HG02610 (cell line): ENCODE results near the gene ASRGL1.

Experiments used
- ATAC-seq: cut with Tn5 transposase; IDR thresholded peaks from one replicate; pipeline ENCODE4 v1.9.1; 2021; ENCODE audit warnings: mild to moderate bottlenecking, moderate library complexity; ENCODE audit not compliant: unreplicated experiment

ASRGL1 gene

DNA sequence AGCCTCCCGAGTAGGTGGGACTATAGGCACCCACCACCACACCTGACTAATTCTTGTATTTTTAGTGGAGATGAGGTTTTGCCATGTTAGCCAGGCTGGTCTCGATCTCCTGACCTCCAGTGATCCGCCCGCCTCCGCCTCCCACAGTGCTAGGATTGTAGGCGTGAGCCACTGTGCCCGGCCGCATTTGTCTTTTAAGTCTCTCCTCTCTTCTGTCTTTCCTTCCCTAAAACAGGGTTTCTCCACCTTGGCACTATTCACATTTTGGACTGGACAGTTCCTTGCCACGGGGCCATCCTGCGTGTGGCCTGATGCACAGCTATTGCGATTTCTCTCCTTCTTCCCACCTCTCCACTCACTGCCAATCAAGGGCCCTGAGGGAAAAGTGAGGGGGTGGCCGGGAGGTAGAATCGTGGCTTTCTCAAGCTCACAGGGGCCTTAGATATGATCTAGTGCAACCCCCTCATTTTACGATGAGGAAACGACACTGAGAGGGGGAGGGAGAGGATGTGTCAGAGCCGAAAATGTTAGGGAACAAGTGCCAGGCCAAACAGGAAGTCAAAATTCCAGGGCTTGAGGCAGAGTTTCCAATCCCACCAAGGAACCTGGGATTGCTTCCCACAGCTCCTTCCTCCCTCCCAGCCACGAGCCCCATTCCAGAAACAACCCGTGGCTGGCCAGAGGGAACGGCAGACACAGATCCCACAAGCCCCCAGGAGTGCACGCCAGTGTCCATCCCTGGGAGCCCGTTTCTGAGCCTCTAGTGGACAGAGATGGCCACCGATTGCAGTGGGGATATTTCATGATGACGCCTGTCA is 102.7 kb downstream of the ASRGL1 start:
- ATAC-seq = no peak
